ENCODE results near the gene TSHZ3.
A peak's percentile ranks its signal among the peaks of the same experiment; 100 is the strongest.

The TSHZ3 gene

GRCh38 chr19:31349160-31349881 lies at the start of gene TSHZ3:
TSS of gene TSHZ3 (minus strand) at chr19:31349436. CDS start at chr19:31349219, 217 bp downstream.
- ATAC-seq, result peak; percentile 40
- H3K27me3 Mint-ChIP-seq, result peaks cover 66% of the 10 kb centered on the region
- H3K36me3 Mint-ChIP-seq (ENCODE audit: low read depth), result no peaks in the 10 kb centered on the region
- peaks cover 21% of the 10 kb centered on the region for H3K4me1 Mint-ChIP-seq
- peak within 1 kb of the TSS; percentile 45 for H3K4me3 Mint-ChIP-seq
- no peaks in the 10 kb centered on the region for H3K9me3 Mint-ChIP-seq
- no peak within 1 kb of the TSS for H3K27ac Mint-ChIP-seq
- peak; percentile 38 for DNase-seq

GRCh38 chr19:31397308-31397707 lies 48.1 kb upstream of the TSHZ3 start:
- DNase-seq (no peak), ATAC-seq (no peak)
- Mint-ChIP-seq H3K4me3 (no peak overlapping the region), H3K36me3 (ENCODE audit: low read depth) (no peaks in the 10 kb centered on the region), H3K27me3 (peaks cover 6% of the 10 kb centered on the region), H3K9me3 (no peaks in the 10 kb centered on the region), H3K27ac (no peak overlapping the region), H3K4me1 (no peaks in the 10 kb centered on the region)

GRCh38 chr19:31392464-31392863 lies 43.2 kb upstream of the TSHZ3 start:
- Mint-ChIP-seq H3K4me3 (no peak overlapping the region), H3K4me1 (no peaks in the 10 kb centered on the region), H3K9me3 (no peaks in the 10 kb centered on the region), H3K27ac (no peak overlapping the region), H3K36me3 (ENCODE audit: low read depth) (no peaks in the 10 kb centered on the region), H3K27me3 (no peaks in the 10 kb centered on the region)
- no peak for ATAC-seq
- no peak for DNase-seq

GRCh38 chr19:31391518-31391917 lies 42.3 kb upstream of the TSHZ3 start:
- Mint-ChIP-seq H3K4me1 (no peaks in the 10 kb centered on the region), H3K27me3 (no peaks in the 10 kb centered on the region), H3K4me3 (no peak overlapping the region), H3K27ac (no peak overlapping the region), H3K9me3 (no peaks in the 10 kb centered on the region), H3K36me3 (ENCODE audit: low read depth) (no peaks in the 10 kb centered on the region)
- ATAC-seq (no peak), DNase-seq (no peak)

- Mint-ChIP-seq H3K9me3 (no peaks in the 10 kb centered on the region), H3K27me3 (no peaks in the 10 kb centered on the region), H3K4me1 (no peaks in the 10 kb centered on the region), H3K36me3 (ENCODE audit: low read depth) (no peaks in the 10 kb centered on the region), H3K27ac (no peak overlapping the region), H3K4me3 (no peak overlapping the region)
- ATAC-seq, result no peak
- no peak for DNase-seq
Measured at GRCh38 chr19:31390711-31391110, 41.5 kb upstream of the TSHZ3 start.

GRCh38 chr19:31389874-31390273 lies 40.6 kb upstream of the TSHZ3 start:
- Mint-ChIP-seq H3K4me3 (no peak overlapping the region), H3K27me3 (no peaks in the 10 kb centered on the region), H3K27ac (no peak overlapping the region), H3K9me3 (no peaks in the 10 kb centered on the region), H3K4me1 (no peaks in the 10 kb centered on the region), H3K36me3 (ENCODE audit: low read depth) (no peaks in the 10 kb centered on the region)
- ATAC-seq (no peak), DNase-seq (no peak)

GRCh38 chr19:31387717-31388301 lies 38.6 kb upstream of the TSHZ3 start:
- H3K9me3 Mint-ChIP-seq, result no peaks in the 10 kb centered on the region

GRCh38 chr19:31386806-31387205 lies 37.6 kb upstream of the TSHZ3 start:
- no peaks in the 10 kb centered on the region for H3K4me1 Mint-ChIP-seq
- H3K9me3 Mint-ChIP-seq, result no peaks in the 10 kb centered on the region
- DNase-seq (no peak), ATAC-seq (no peak)
- H3K4me3 Mint-ChIP-seq, result no peak overlapping the region
- H3K36me3 Mint-ChIP-seq (ENCODE audit: low read depth), result no peaks in the 10 kb centered on the region
- no peak overlapping the region for H3K27ac Mint-ChIP-seq
- H3K27me3 Mint-ChIP-seq, result peaks cover 8% of the 10 kb centered on the region

More at GRCh38 chr19:31387717-31388301, 38.6 kb upstream of the TSHZ3 start:
- peaks cover 3% of the 10 kb centered on the region for H3K27me3 Mint-ChIP-seq
- DNase-seq (no peak), ATAC-seq (no peak)
- H3K4me3 Mint-ChIP-seq, result no peak overlapping the region
- H3K4me1 Mint-ChIP-seq, result no peaks in the 10 kb centered on the region
- H3K36me3 Mint-ChIP-seq (ENCODE audit: low read depth), result no peaks in the 10 kb centered on the region
- H3K27ac Mint-ChIP-seq, result no peak overlapping the region

GRCh38 chr19:31385744-31386143 lies 36.5 kb upstream of the TSHZ3 start:
- Mint-ChIP-seq H3K27me3 (peaks cover 8% of the 10 kb centered on the region), H3K4me1 (no peaks in the 10 kb centered on the region), H3K4me3 (no peak overlapping the region), H3K9me3 (no peaks in the 10 kb centered on the region), H3K36me3 (ENCODE audit: low read depth) (no peaks in the 10 kb centered on the region), H3K27ac (no peak overlapping the region)
- DNase-seq (no peak), ATAC-seq (no peak)

- ATAC-seq (no peak), DNase-seq (no peak)
- Mint-ChIP-seq H3K4me1 (no peaks in the 10 kb centered on the region), H3K4me3 (no peak overlapping the region), H3K9me3 (no peaks in the 10 kb centered on the region), H3K27ac (no peak overlapping the region), H3K36me3 (ENCODE audit: low read depth) (no peaks in the 10 kb centered on the region), H3K27me3 (peaks cover 10% of the 10 kb centered on the region)
Measured at GRCh38 chr19:31383553-31383952, 34.3 kb upstream of the TSHZ3 start.

GRCh38 chr19:31380854-31381253 lies 31.6 kb upstream of the TSHZ3 start:
- Mint-ChIP-seq H3K27me3 (peaks cover 11% of the 10 kb centered on the region), H3K36me3 (ENCODE audit: low read depth) (no peaks in the 10 kb centered on the region), H3K4me1 (no peaks in the 10 kb centered on the region), H3K27ac (no peak overlapping the region), H3K9me3 (no peaks in the 10 kb centered on the region), H3K4me3 (no peak overlapping the region)
- ATAC-seq (no peak), DNase-seq (no peak)

GRCh38 chr19:31378404-31378803 lies 29.2 kb upstream of the TSHZ3 start:
- Mint-ChIP-seq H3K36me3 (ENCODE audit: low read depth) (no peaks in the 10 kb centered on the region), H3K4me1 (no peaks in the 10 kb centered on the region), H3K27me3 (peaks cover 10% of the 10 kb centered on the region), H3K27ac (no peak overlapping the region), H3K4me3 (no peak overlapping the region), H3K9me3 (no peaks in the 10 kb centered on the region)
- ATAC-seq (no peak), DNase-seq (no peak)

GRCh38 chr19:31377736-31378135 lies 28.5 kb upstream of the TSHZ3 start:
- Mint-ChIP-seq H3K27ac (no peak overlapping the region), H3K4me1 (peaks cover 3% of the 10 kb centered on the region)

GRCh38 chr19:31372246-31372781 lies 23.1 kb upstream of the TSHZ3 start:
- DNase-seq, result no peak
- Mint-ChIP-seq H3K4me1 (peaks cover 11% of the 10 kb centered on the region), H3K36me3 (ENCODE audit: low read depth) (no peaks in the 10 kb centered on the region), H3K4me3 (no peak overlapping the region), H3K27me3 (peaks cover 24% of the 10 kb centered on the region), H3K27ac (no peak overlapping the region), H3K9me3 (no peaks in the 10 kb centered on the region)
- peak; percentile 59 for ATAC-seq

More at GRCh38 chr19:31377736-31378135, 28.5 kb upstream of the TSHZ3 start:
- ATAC-seq, result no peak
- DNase-seq, result no peak
- H3K4me3 Mint-ChIP-seq, result no peak overlapping the region
- H3K27me3 Mint-ChIP-seq, result peaks cover 10% of the 10 kb centered on the region
- H3K9me3 Mint-ChIP-seq, result no peaks in the 10 kb centered on the region
- no peaks in the 10 kb centered on the region for H3K36me3 Mint-ChIP-seq (ENCODE audit: low read depth)

GRCh38 chr19:31370216-31370615 lies 21.0 kb upstream of the TSHZ3 start:
- Mint-ChIP-seq H3K36me3 (ENCODE audit: low read depth) (no peaks in the 10 kb centered on the region), H3K4me3 (no peak overlapping the region), H3K27ac (no peak overlapping the region), H3K9me3 (no peaks in the 10 kb centered on the region), H3K27me3 (peaks cover 38% of the 10 kb centered on the region), H3K4me1 (peaks cover 11% of the 10 kb centered on the region)
- no peak for ATAC-seq
- DNase-seq, result no peak

Data from activated naive CD8-positive, alpha-beta T cell treated with anti-CD3 and anti-CD28 coated beads, Interleukin-2, amount 50 U/mL, for 24 hours (primary cell).